Activated CD8-positive, alpha-beta memory T cell treated with anti-CD3 and anti-CD28 coated beads for 4 hours (primary cell): ENCODE measurements around the gene LATS2.

Experiments
- DNase-seq, 2 donors: peaks; one replicate each; pipeline ENCODE4 v3.0.0-alpha.2; 2020; ENCODE audit warnings: low read depth in 2 of 2

Gene LATS2

DNA sequence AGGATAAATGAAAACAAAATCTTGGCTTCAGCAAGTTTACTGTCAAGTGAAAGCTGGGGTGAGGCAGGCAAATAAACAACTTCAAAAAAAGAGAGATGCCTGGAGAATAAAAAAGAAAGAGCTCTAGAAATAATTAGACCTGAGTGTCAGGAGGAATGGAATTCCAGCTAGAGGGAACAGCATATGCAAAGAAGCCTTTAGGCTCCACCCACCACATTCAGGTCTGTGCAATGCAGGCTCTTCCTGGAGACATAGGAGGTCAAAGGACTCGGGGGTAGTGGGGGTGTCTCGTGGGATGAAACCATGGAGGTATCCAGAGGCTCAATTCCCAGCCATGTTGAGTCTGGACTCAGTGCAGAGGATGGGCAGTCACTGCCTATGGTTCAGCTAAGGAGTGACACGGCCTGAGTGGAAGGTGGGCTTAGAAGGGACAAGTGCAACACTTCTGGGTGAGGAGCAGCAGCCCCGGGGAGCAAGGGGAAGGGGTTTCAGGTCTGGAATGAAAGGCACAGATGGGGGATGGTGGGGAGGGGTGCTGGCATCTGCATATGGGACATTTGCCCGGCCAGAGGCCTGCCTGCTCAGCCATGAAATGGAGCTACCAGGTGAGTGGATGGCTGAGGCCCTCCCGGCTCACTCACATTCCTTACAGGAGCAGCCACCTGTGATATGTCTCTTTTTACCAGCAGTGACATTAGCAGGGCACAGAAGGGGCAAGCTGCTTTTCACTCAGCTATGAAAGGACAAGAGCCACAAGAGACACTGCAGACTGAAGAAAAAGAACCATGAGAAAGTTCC is 12.3 kb downstream of the LATS2 start:
- no peak for DNase-seq

GRCh38 chr13:21047591-21048282 is 13.6 kb downstream of the LATS2 start:
- DNase-seq = no peak

GRCh38 chr13:21047087-21047486 is 14.3 kb downstream of the LATS2 start:
- no peak for DNase-seq

DNA sequence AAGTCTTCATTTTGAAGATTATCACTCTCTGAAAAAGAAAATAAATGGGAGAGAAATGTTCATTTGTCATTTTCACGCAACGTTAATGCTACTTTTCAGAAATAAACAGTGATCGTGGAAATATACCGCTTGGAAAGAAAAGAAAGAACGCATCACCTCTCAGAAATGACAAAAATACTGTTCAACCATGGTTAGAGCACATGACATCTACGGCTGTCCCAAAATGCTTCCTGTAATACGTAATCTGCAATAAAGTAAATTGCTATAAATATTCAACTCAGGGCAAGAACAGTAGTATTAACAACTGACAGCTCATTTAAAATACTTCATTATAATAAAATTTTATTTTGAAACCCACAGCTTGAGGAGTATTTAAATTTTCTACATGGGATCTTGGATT is 15.2 kb downstream of the LATS2 start:
- DNase-seq = no peak

GRCh38 chr13:21045100-21045499 is 16.3 kb downstream of the LATS2 start:
- no peak for DNase-seq

GRCh38 chr13:21043898-21044297 is 17.5 kb downstream of the LATS2 start:
- no peak for DNase-seq

- DNase-seq = no peak
These were observed 21.1 kb downstream of the LATS2 start for GRCh38 chr13:21040120-21040826.

- no peak for DNase-seq
These were observed 22.1 kb downstream of the LATS2 start for GRCh38 chr13:21039097-21039800.

DNA sequence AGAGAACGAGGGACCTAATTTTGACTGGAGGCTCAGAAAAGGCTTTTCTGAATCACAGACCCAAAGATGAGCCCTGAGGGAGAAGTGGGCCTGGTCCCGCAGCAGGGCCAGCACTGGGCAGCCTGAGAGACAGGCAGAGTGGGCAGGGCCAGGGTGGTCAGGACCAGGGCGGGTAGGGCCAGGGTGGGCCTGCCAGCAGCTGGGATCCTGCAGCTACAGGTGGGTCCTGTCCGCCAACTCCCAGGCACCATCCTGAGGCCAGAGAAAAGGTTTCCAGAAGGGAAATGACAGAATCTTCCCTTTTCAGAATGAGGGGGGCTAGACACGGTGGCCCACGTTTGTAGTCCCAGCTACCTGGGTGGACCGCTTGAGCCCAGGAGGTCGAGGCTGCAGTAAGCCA is 23.7 kb downstream of the LATS2 start:
- no peak for DNase-seq

DNA sequence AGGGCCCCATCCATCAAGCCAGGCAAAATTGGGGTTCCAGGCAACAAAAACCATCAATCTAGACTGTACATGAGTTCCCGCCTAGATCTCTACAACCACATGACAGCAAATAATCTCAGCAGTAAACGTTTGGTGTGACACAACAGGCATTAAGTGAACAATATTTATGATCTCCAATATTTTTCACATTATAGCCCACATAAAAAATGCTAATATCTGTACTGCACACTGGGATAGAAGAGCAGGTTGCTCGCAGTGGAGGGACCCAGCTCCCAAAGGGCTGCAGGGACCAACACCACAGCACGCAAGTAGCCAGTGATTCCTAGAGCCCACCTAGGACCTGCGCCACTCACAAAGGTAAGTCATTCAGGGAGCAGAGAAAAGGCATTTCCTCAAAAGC is 25.9 kb downstream of the LATS2 start:
- no peak for DNase-seq

- DNase-seq = no peak
These were observed 26.7 kb downstream of the LATS2 start for GRCh38 chr13:21034603-21035191.

DNA sequence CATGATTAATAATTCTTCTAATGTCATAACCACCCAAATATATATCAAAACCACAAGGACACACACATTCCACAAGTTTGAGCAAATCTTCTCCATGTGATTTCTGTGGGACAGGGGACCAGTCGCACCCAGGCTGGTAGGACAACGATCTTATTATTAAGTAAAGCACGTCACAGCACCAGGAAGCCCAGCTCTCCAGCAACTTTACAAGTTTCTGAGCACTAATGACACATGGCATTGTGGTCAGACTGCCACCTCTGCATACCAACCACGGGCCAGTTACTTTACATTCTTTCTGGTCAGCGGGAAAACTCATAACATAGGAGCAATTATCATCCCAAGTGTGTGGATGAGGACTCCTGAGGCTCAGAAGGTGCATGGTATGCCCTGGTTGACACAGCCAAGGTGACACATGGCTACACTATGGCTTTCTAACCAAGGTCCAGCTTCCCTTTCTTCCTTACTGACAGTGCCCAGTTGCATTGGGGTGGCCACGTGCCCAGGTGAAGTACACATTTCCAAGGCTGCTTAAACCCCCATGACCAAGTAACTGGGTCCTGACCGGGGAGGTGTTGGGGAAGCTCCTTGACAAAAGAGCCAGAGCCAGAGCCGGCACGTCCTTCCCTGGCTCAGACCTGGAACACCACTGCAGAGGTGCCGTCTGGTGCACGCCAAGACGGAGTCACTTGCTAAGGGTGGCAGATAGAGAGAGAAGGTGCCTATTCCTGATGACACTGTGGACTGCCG is 27.4 kb downstream of the LATS2 start:
- DNase-seq = no peak

DNA sequence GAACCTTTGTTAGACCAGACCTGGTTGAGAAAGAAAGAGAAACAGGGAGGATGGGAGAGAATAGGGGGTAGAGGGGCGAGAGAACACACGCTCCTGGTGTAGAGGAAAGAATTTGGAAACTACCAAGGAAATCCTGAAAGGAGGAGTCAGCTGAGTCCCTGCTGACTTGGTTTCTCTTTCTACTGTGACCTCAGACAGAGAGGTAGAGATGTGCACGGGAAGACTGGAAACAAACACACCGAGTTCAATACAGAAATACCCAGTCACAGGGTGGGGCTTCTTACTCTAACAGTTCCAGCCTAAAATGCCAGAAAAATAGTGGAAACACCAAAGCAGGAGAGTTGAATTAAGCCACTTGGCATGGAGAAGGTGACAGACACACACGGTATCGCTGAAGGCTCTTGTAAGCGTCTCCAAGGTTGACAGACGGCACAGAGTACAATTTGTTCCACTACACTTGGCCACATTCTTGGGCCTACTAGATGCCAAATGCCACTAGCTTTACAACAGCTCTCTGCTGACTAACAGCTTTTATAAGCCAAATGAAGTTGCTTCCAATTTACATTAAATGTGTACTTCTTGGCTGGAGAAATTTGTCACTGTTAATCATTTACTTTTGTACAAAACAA is 28.1 kb downstream of the LATS2 start:
- DNase-seq = no peak

DNA sequence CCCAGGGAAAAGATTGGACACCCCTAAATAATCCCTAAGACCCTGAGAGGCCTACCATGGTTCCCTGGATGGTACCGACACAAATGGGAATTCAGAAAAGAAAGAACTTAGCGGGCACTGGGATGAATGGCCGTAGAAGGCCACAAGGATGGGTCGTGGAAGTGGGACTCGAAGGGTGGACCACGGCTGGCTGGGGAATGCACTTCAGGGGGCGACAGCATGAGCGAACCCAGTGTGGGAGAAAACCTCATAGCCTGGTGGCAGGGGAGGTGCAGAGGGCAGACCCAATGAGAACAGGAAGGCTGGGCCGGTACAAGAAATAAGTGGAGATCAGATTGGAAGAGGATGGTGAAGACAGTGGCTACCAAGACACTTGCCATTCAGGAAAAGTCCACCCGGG is 28.7 kb downstream of the LATS2 start:
- DNase-seq = no peak

- DNase-seq = no peak
These were observed 29.7 kb downstream of the LATS2 start for GRCh38 chr13:21031594-21032275.

GRCh38 chr13:21025539-21025938 is 35.8 kb downstream of the LATS2 start:
- DNase-seq = no peak

- DNase-seq = no peak
These were observed 39.1 kb downstream of the LATS2 start for GRCh38 chr13:21022056-21022979.

DNA sequence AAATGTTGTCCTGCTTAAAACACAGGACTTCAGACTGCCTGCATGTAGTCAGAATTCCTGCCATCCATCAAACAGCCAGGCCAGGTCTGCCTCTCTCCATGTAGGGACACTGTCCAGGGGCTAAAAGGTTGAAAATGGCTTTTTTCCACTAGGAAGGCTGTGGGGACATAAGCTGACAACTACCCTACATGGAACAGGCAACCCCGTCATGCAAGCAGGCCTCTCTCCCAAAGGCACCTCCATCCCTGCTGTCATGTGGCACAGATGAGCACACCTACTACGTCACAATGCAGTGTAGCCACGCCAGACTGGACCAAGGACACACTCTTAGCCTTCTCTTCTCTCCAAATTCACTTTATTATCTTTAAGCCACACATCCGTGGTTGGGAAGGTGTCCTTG is 40.8 kb downstream of the LATS2 start:
- DNase-seq = no peak

GRCh38 chr13:21020176-21020575 is 41.2 kb downstream of the LATS2 start:
- DNase-seq = no peak
